NCI-H526 (cell line): ENCODE results near the gene ZBTB7A.
A peak's percentile ranks its signal among the peaks of the same experiment; 100 is the strongest.

ENCODE experiments used
- DNase-seq, 2 experiments: peaks; one replicate each; lab custom pipeline; 2025; lab: John Stamatoyannopoulos, UW

ZBTB7A gene

GRCh38 chr19:4068047-4068966, 1.6 kb upstream of the ZBTB7A start:
- DNase-seq = peak in 1 of 2 experiments; percentile 19

- peak in 1 of 2 experiments; percentile 46 for DNase-seq
These were observed 822 bp upstream of the ZBTB7A start for GRCh38 chr19:4067396-4068046.

- DNase-seq = no peak
These were observed 508 bp downstream of the ZBTB7A start for GRCh38 chr19:4066176-4066606.

- DNase-seq = peak; percentile 68 to 94
These were observed 1.1 kb downstream of the ZBTB7A start for GRCh38 chr19:4065430-4066175.

- DNase-seq = no peak
These were observed 2.0 kb downstream of the ZBTB7A start for GRCh38 chr19:4064496-4065260.

- peak in 1 of 2 experiments; percentile 25 for DNase-seq
These were observed 2.6 kb downstream of the ZBTB7A start for GRCh38 chr19:4064149-4064495.

GRCh38 chr19:4063369-4064148, 3.1 kb downstream of the ZBTB7A start:
- no peak for DNase-seq

- no peak for DNase-seq
These were observed 4.0 kb downstream of the ZBTB7A start for GRCh38 chr19:4062419-4063368.

- DNase-seq = peak in 1 of 2 experiments; percentile 66
These were observed 4.8 kb downstream of the ZBTB7A start for GRCh38 chr19:4061683-4062418.

- peak in 1 of 2 experiments; percentile 49 for DNase-seq
These were observed 5.5 kb downstream of the ZBTB7A start for GRCh38 chr19:4061178-4061682.

- DNase-seq = no peak
These were observed 6.0 kb downstream of the ZBTB7A start for GRCh38 chr19:4060621-4061177.

- no peak for DNase-seq
These were observed 6.6 kb downstream of the ZBTB7A start for GRCh38 chr19:4059891-4060620.

GRCh38 chr19:4059453-4059871, 7.2 kb downstream of the ZBTB7A start:
- DNase-seq = no peak

- no peak for DNase-seq
These were observed 7.8 kb downstream of the ZBTB7A start for GRCh38 chr19:4058693-4059452.

- no peak for DNase-seq
These were observed 8.6 kb downstream of the ZBTB7A start for GRCh38 chr19:4057931-4058692.

GRCh38 chr19:4055209-4055552, 11.5 kb downstream of the ZBTB7A start:
- DNase-seq = no peak
